ENCODE measurements around the gene TBCA.
A peak's percentile ranks its signal among the peaks of the same experiment; 100 is the strongest.
"Not testable (repeated sequence)": the region's sequence is repeated elsewhere in the genome, so short reads cannot be mapped to it uniquely, and the experiment has no call there.

Gene TBCA

DNA sequence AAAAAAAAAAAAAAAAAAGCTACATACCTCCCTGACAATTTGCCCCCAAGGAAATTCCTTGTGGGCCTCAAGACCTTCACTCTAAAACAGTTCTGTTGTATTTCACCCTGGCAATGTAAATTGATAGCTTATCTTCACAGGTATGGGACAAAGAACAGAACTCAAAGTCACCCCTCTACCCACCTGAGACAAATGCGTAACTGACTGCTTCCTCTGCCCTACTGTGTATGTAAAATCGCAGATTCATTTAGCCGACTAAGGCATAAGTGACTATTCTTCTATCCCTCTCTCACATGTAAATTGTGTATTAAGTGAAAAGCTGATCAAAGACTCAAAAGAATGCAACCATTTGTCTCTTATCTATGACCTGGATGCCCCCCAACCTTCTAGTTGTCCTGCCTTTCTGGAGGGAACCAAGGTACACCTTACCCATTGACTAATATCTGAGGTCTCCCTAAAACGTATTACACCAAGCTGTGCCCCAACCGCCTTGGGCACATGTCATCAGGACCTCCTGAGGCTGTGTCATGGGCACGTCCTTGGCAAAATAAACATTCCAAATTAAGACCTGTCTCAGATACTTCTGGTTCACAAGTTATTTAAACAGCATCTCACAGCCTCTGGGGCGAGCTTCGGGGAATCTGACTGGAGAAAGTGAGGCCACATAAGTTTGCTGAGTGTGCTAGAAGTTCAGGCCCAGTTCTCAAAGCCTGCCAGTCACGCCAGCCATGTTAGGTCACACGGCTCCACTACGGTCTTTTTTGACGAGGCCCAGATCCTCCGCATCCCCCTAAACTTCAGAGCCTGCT lies 954 bp downstream of the TBCA start:
- DNase-seq (ENCODE audit: low read depth): no peak
- H3K4me3 ChIP-seq (ENCODE audit: low read depth, low read length): peak overlapping the region; percentile 82

DNA sequence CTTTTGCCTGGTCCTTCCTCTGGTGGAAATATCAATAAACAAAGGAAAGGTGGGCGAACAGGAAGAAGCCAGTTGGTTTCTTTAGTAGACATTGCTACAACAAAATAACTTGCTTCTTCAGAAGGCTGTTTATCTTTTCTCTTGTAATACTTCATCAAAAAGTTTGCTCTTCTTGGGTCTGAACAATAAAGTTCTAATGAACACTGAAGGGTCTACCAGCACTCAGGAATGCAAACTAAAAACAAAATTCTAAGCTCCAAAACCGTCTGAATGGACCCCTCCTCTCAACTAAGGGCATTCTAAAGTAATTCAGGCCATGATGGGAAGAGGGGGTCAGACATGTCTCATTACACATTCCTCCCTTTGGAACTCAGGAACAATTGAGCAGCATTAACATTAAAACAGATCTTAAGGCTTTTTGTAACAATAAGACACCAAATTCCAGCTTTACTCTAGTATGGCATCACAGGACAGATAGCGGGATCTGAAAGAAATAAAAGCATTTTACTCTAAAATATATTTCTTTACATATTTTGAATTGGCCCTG lies 2.3 kb downstream of the TBCA start:
- H3K4me3 ChIP-seq (ENCODE audit: low read depth, low read length): peak overlapping the region; percentile 82
- DNase-seq (ENCODE audit: low read depth): no peak

DNA sequence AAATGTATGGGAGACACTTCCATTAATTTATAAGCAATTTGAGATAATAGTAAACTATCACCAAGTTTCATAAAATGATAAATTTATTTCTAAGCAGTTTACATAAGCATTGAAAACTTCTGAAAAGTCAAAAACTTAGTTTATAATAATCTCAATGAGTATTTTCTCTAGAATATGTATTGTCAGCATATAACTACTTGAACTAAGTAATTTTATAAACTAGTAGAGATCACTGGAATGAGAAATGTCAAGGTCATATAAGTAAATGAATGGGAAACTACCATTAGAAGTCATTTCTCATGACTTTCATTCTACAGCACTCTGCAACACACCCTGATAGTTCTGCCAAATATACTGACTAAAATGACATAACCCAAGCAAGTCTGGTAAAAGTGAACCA lies 3.4 kb downstream of the TBCA start:
- no peak for DNase-seq (ENCODE audit: low read depth)
- H3K4me3 ChIP-seq (ENCODE audit: low read depth, low read length): no peak overlapping the region

DNA sequence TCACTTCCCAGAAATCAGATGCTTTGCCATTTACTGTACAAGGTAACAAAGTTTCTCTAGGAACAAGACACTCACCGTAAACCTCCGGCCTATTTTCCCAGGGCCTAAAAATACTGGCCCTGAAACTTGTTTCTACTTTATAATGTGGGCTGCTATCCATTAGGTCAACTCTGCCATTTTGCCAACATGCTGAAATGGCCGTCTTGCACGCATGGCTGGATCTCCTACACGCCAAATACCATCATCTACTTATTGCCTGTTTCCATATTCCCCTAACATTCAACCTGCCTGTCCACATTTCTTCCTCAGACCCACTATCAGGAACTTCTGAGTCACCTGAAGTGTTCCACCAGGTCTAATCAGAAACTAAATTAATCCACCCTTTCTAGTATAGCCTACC lies 4.7 kb downstream of the TBCA start:
- no peak overlapping the region for H3K4me3 ChIP-seq (ENCODE audit: low read depth, low read length)
- DNase-seq (ENCODE audit: low read depth): no peak

DNA sequence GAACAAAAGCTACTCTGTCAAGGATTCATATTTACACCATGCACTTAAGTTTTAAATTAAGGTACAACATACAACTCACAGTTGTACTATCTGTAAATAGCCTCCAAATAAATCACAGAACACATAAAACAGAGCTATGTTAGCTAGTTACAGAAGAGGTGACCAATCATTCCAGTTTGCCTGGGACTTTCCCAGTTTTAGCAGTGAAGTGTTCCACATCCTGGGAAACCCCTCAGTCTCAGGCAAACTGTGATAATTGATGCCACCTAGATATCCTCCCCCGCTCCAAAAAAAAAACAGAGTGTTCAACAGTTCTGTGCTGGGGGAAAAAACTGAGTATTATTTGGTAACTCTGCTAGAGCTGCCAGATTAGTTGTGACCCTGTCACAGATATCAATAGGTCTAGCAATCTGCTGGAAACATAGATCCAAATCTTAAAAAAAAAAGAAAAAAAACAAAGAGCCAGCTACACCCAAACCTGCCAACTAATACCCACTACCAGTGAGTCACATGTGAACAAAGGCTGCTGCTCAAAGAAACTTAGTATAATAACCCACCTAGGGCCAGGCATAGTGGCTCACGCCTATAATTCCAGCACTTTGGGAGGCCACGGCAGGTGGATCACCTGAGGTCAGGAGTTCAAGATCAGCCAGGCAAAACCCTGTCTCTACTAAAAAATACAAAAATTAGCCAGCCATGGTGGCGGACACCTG lies 5.7 kb downstream of the TBCA start:
- DNase-seq (ENCODE audit: low read depth): no peak
- no peak overlapping the region for H3K4me3 ChIP-seq (ENCODE audit: low read depth, low read length)

DNA sequence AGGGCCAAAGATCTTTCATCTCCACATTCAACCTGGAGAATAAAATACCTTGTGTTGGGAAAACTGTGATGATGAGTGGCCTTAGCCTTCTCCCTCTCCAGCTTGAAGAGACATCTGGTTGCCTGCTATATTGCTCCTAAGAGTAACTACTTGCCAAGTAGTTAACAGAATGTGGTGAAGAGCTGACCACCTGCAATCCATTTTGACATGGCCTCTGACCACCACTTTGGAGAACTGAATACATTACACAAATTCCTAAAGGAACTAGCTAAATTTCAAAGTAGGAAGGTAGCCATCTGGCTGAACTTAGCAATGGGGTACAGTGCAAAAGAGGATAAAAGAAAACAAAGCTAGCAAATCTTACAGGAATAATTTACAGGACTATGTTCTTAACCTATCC lies 7.2 kb downstream of the TBCA start:
- DNase-seq (ENCODE audit: low read depth): no peak
- no peak overlapping the region for H3K4me3 ChIP-seq (ENCODE audit: low read depth, low read length)

DNA sequence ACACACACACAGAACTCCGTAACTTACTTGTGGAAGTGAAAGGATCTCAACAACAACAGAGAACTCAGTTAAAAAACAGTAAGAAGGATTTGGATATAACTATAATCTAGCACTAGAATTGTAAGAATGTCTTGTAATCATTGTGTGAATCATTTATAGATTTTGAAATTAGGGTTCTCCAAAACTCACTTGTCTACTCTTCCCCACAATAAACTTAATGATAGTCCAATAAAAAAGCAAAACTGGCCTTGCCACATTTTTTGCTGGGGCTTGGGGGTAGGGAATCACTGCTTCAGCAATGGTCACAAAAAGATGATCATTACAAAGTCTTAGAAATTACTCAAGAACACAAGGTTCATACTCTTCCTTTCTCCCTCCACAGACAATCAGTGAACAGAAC lies 8.8 kb downstream of the TBCA start:
- no peak for DNase-seq (ENCODE audit: low read depth)
- no peak overlapping the region for H3K4me3 ChIP-seq (ENCODE audit: low read depth, low read length)

DNA sequence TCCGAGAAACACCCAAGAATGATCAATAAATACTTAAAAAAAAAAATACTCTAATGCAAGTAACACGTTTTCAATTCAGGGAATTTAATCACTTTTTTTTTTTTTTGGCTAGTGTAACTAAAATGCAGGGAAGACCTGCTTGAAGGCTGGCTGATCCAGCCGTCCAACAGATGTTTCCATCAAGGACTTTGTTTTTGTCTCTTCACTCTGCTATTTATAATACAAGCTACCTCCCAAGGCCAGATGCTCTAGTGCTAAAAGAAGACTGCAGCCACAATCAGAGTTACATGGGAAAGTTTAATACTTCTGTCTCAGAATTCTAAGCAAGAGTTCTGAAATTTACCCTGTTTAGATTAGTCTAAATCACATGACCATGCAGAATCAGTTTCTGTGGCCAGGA lies 14.5 kb downstream of the TBCA start:
- DNase-seq (ENCODE audit: low read depth): no peak
- no peak overlapping the region for H3K4me3 ChIP-seq (ENCODE audit: low read depth, low read length)

DNA sequence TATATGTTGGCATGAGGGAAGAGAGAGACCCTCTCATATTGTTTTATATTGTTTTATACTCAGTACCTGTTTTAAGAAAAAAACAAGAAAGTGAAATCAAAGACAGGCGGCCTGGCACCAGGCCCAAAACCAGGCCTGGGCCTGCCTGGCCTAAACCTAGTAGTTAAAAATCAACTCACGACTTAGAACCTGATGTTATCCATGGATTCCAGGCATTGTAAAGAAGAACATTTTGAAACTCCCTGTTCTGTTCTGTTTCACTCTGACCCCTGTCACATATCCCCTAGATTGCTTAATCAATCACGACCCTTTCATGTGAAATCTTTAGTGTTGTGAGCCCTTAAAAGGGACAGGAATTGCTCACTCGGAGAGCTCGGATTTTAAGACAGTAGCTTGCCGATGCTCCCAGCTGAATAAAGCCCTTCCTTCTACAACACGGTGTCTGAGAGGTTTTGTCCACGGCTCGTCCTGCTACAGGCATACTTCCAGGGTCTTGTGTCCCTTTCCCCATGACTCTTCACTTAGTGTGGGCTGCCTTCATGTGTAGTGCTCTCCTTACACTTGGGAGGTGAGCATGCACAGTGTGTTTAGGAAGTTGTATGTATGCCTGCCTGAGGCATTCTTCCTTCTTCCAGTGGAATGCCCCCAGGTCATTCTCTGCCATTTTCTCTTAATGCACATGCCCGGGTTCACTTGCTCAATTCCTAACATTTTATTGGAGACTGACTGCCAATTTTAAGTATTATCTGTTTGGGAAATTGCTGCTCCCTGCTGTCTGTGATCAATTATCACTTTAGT lies 17.8 kb downstream of the TBCA start:
- no peak for DNase-seq (ENCODE audit: low read depth)
- H3K4me3 ChIP-seq (ENCODE audit: low read depth, low read length): no peak overlapping the region

DNA sequence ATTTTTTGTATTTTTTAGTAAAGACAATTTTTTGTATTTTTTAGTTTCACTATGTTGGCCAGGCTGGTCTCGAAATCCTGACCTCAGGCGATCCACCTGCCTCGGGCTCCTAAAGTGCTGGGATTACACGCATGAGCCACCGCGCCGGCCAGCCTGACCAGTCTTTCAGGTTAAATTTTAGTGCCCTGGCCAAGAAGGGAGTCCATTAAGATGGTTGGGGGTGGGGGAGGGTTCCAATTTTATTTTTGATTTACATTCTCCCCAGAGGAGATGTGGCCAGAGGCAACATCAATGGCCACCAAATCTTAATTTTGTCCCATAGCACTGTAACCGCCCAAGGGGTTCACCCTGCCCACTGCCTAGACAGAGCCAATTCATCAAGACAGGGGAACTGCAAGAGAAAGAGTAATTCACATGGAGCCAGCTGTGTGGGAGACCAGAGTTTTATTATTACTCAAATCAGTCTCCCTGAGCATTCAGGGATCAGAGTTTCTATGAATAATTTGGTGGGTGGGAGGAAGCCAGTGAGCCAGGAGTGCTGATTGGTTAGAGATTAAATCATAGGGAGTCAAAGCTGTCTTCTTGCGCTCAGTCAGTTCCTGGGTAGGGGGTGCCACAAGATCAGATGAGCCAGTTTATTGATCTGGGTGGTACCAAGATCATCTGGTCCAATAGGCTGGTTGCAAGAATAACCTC lies 24.7 kb downstream of the TBCA start:
- DNase-seq (ENCODE audit: low read depth): no peak

DNA sequence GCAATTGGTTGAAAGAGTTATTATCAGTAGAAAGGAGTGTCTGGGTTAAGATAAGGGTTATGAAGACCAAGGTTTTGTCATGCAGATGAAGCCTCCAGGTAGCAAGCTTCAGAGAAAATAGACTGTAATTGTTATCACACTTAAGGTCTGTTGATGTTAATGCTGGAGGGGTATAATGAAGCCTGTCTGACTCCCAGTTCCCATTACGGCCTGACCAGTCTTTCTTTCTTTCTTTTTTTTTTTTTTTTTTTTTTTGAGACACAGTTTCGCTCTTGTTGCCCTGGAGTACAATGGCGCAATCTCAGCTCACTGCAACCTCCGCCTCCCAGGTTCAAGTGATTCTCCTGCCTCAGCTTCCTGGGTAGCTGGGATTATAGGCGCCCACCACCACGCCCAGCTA lies 25.2 kb downstream of the TBCA start:
- not testable (repeated sequence) for DNase-seq (ENCODE audit: low read depth); H3K4me3 ChIP-seq (ENCODE audit: low read depth, low read length)

More for the DNA sequence above, 24.7 kb downstream of the TBCA start:
- no peak overlapping the region for H3K4me3 ChIP-seq (ENCODE audit: low read depth, low read length)

DNA sequence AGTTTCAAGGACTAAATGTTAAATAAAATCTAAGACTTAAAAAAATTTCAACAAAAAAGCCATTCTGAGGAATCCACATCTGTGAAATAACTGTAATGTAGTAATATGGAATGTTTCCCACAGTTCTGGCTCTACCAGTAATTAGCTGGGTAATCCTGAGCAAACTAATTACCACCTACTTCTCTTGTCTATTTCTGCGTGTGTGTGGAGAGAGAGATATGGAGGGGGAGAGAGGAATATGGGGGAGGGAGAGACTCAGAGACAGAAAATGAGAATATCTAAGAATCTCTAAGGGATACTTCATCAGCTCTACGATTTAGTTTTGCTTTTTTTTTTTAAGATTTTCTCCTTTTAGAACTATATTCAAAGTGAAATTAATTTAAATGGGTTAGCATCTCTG lies 28.0 kb downstream of the TBCA start:
- no peak overlapping the region for H3K4me3 ChIP-seq (ENCODE audit: low read depth, low read length)
- DNase-seq (ENCODE audit: low read depth): no peak

DNA sequence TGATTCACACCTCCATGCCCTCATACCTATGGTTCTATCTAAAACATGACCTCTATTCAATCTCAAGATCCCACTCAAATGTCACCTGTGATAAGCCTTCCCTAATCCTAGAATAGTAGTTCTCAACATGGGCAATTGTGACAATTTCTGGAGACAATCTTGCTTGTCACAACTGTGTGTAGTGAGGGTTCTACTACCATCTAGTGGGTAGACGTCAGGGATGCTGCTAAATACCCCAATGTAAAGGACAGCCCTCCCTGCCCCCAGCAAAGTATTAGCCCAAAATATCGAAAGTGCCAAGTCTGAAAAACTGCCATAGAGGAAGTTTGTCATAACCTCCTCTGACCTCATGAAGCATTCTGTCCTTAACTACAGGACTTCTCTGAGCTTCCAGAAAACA lies 32.0 kb downstream of the TBCA start:
- H3K4me3 ChIP-seq (ENCODE audit: low read depth, low read length): no peak overlapping the region
- DNase-seq (ENCODE audit: low read depth): no peak

DNA sequence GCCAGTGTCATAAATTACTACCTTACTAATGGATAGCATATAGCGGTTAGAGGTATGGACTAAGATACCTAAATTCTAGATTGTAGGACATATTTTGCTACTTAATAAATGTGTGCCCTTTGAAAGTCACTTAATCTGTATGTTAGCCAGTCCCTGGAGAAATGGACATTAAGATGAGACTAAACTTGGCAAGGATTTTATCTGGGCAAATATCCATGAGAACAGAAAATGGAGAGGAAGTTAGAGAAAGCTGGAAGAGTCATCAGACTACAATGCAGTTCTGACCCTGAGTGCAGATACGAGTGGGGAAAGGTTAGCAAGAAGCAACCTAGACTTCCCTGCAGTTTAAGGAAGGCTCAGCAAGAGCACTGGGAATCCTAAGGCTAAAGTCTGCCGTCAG lies 33.0 kb downstream of the TBCA start:
- no peak for DNase-seq (ENCODE audit: low read depth)
- H3K4me3 ChIP-seq (ENCODE audit: low read depth, low read length): no peak overlapping the region

DNA sequence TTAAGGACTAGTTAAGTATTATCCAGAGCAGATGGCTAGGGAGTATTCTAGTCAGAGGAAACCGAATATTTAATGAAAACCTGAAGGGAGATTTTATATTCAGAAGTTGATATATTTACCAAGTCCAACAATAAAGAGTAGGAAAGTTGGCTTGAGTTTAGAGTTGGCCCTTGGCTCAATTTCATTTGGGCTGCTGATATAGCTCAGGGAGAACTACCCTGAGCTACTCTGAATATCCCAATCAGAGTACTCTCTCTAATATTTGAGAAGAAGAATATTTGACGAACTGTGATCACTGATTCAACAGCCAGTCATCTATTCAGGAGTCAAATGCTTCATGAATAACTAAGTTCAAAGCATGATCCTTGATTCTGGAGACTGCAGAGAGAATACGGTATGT lies 34.5 kb downstream of the TBCA start:
- no peak for DNase-seq (ENCODE audit: low read depth)

DNA sequence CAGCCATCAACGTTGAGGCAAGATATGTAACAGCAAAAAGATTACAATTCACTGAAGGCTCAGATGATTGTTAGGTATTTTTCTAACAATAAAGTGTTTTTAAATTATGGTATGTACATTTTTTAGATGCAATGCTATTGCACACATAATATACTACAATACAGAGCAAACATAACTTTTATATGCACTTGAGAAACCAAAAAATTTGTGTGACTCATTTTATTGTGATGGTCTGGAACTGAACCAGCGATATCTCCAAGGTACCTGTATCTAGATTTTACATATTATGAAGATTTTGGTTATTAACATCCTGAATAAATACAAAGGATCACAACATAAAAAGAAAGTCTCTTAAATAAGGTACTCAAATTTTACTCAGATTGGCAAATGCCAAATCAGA lies 41.3 kb downstream of the TBCA start:
- H3K4me3 ChIP-seq (ENCODE audit: low read depth, low read length): no peak overlapping the region
- no peak for DNase-seq (ENCODE audit: low read depth)

More for the DNA sequence above, 34.5 kb downstream of the TBCA start:
- no peak overlapping the region for H3K4me3 ChIP-seq (ENCODE audit: low read depth, low read length)

DNA sequence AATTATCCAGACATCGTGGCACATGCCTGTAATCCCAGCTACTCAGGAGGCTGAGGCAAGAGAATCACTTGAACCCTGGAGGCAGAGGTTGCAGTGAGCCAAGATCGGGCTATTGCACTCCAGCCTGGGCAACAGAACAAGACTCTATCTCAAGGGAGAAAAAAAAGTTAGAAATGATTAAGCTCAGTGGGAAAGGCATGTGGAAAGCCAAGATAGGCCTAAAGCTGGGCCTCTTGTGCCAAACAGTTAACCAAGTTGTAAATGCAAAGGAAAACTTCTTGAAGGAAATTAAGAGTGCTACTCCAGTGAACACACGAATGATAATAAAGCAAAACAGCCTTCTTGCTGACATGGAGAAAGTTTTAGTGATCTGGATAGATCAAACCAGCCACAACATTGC lies 43.0 kb downstream of the TBCA start:
- DNase-seq (ENCODE audit: low read depth): no peak
- no peak overlapping the region for H3K4me3 ChIP-seq (ENCODE audit: low read depth, low read length)

DNA sequence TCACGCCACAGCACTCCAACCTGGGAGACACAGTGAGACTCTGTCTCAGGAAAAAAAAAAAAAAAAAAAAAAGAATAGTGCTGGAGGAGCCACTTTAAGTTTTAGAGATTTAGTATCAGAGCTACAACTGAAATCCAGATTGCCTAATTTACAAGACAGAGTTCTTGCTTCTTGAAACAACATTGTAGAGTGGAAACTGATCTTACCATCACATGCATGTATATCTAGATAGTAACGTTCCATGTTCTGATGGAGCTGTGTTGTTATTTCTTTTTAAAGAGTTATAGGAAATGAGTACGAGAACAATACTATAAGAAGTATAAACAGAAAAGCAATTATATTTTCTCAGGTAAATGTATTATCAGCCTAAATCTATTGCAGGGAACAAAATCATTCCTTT lies 48.9 kb downstream of the TBCA start:
- H3K4me3 ChIP-seq (ENCODE audit: low read depth, low read length): no peak overlapping the region
- no peak for DNase-seq (ENCODE audit: low read depth)

DNA sequence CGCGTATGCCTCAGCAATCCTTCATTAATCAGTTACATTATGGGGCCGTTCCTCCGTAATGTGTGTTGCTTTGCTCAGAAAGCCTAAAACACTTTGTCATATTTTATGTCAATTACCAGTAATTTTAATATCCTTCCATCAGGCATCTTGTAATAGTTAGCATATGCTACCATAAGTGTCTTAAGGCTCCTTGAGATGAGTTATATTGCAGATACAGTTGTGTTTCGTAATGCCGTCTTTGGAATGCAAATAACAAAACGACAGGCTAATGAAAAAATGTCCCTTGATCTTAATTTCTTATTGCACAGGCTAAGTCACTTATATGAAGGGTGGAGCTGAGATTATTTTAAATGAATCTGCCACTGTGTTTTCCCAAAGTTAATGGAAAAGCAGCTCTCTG lies 50.5 kb downstream of the TBCA start:
- no peak overlapping the region for H3K4me3 ChIP-seq (ENCODE audit: low read depth, low read length)
- no peak for DNase-seq (ENCODE audit: low read depth)

DNA sequence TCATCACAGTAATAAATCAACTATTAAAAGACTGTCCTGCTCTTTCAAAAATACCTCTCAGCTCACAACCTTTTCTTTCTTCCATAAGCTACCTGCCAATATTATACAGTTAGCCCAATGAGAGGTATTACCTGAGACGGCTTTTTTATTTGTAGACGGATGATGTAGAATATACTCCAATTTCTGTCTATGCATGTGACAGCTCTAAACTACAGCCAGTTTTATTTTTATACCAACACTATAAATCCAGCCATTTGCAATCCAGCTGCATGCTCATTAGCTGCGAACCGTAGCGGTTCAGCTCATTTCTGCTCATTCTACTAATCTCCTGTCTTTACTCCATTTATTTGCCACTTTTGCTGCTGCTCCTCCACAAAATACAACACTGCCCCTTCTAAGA lies 51.2 kb downstream of the TBCA start:
- no peak for DNase-seq (ENCODE audit: low read depth)
- no peak overlapping the region for H3K4me3 ChIP-seq (ENCODE audit: low read depth, low read length)
